ENCODE results near the gene PLEKHG5. TPM values are rescaled to one million over a fixed set of nuclear protein-coding genes. Genes with fewer than 3 reads are reported as not detected.

PLEKHG5 gene
- total and polyA plus RNA-seq, 9 donors: 7.6 to 14.5 (median 12.1) TPM

DNA sequence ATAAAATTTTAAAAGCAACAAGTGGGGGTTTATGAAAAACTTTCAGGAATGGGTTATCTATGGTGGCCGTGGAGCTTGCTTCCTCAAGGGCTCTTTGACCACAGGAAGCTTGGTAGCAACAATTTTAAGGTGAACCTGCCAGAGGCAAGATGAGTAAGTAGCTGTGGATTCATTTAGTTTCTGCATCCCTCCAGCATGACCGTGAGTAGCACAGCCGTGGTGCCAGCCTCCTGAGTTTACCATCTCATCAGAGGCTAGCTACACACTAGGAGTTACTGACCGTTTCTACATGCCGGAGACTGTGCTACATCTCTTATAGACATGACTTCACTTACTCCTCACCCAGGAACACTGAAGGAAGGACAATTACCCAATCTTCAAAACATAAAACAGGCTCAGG, 30.1 kb upstream of the PLEKHG5 start:
- DNase-seq: no peak
- Histone ChIP-seq H3K4me1 (ENCODE audit: control insufficient read depth, insufficient read depth, low read length) (peaks cover 19% of the 10 kb centered on the region), H3K27me3 (ENCODE audit: control insufficient read depth, insufficient read depth, low read length) (no peaks in the 10 kb centered on the region), H3K4me3 (ENCODE audit: low read length) (no peak overlapping the region), H3K36me3 (ENCODE audit: control insufficient read depth, insufficient read depth, low read length) (peaks cover 24% of the 10 kb centered on the region), H3K27ac (ENCODE audit: low read length) (no peak overlapping the region), H3K9me3 (replicated peaks; ENCODE audit: control insufficient read depth, low read depth, low read length) (no peaks in the 10 kb centered on the region)
- 77% methylated on average over 5 of the region's 5 CpGs for WGBS (ENCODE audit: insufficient coverage)

DNA sequence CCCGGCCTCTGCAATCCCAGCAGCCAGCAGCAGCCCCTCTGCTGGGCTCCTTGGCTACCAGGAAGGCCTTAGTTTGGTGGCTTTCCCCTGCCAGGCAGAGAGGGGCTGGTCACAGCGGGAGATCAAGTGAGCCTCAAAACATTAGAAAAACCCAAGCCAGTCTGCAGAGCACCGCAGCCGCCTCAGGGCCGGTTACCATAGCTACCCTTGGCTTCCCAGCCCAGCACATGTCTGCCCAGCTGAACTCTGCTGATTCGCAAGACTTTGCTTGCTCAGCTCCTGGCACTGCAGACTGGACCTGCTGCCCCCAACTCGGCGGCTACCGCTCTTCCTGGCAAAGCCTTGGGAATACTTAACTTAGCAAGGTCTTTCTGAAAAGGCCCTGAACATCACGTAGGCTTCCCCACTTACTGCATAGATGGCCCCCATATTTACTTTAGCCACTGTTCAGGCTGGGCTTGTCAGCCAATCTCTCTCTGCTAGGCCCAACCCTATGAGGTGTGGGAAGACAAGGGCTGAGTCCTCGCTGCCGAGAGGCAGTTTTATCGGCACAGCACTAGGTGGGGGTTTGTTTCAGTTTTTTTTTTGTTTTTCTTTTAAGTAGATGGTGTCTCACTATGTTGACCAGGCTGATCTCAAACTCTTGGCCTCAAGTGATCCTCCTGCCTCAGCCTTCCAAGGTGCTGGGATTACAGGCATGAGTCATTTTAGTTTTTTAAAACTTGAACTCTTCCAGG, 28.6 kb upstream of the PLEKHG5 start:
- no peaks in the 10 kb centered on the region for H3K27me3 ChIP-seq (ENCODE audit: control insufficient read depth, insufficient read depth, low read length)
- H3K36me3 ChIP-seq (ENCODE audit: control insufficient read depth, insufficient read depth, low read length): peaks cover 9% of the 10 kb centered on the region
- peaks cover 19% of the 10 kb centered on the region for H3K4me1 ChIP-seq (ENCODE audit: control insufficient read depth, insufficient read depth, low read length)
- WGBS (ENCODE audit: insufficient coverage): 12% methylated on average over 12 of the region's 13 CpGs
- peak; percentile 82 for DNase-seq
- peak overlapping the region; percentile 55 for H3K27ac ChIP-seq (ENCODE audit: low read length)
- no peaks in the 10 kb centered on the region for H3K9me3 ChIP-seq (replicated peaks; ENCODE audit: control insufficient read depth, low read depth, low read length)
- no peak overlapping the region for H3K4me3 ChIP-seq (ENCODE audit: low read length)

DNA sequence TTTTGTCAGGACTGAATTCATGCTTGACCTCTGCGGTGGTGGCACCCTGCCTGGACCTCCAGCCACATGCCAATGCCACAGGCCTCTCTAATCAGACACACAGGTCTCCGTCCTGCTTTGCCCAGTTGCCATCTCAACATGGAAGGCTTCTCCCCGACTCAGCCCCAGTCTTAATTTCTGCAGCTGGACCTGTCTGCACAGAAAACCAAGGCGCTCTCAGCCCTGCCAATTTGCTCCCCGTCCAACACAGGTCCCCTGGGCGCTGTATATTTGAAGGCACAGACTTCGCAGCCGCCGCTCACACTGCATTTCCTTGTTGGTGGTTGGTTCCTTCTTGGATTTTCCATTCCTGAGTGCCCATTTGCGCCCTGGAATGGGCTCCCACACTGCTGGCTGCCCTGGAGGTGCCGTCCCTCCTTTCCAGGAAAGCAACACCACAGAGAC, 28.0 kb upstream of the PLEKHG5 start:
- H3K27ac ChIP-seq (ENCODE audit: low read length): peak overlapping the region; percentile 55
- 14% methylated on average over 11 of the region's 11 CpGs for WGBS (ENCODE audit: insufficient coverage)
- H3K36me3 ChIP-seq (ENCODE audit: control insufficient read depth, insufficient read depth, low read length): peaks cover 7% of the 10 kb centered on the region
- H3K4me1 ChIP-seq (ENCODE audit: control insufficient read depth, insufficient read depth, low read length): peaks cover 19% of the 10 kb centered on the region
- H3K4me3 ChIP-seq (ENCODE audit: low read length): no peak overlapping the region
- no peaks in the 10 kb centered on the region for H3K9me3 ChIP-seq (replicated peaks; ENCODE audit: control insufficient read depth, low read depth, low read length)
- no peaks in the 10 kb centered on the region for H3K27me3 ChIP-seq (ENCODE audit: control insufficient read depth, insufficient read depth, low read length)
- peak; percentile 80 for DNase-seq

DNA sequence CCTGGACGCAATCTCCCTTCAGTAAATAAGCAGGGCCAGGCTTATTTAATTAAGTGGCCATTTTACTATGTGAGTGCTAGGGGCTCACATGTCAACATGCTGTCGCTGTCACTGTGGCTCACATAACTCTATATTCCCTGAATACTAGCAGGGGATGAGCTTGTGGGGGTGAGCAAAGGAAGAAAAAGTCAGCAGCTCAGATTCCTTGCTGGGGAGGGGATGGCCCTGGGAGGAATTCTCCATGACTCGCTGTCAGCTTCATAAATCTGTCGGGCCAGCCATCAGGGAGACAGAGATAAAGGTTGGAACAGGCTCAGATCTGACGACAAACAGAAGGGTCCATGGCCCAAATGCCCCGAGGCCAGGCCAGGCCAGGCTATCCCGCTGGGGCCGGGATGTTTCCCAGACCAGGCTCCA, 26.0 kb upstream of the PLEKHG5 start:
- no peak overlapping the region for H3K4me3 ChIP-seq (ENCODE audit: low read length)
- WGBS (ENCODE audit: insufficient coverage): 17% methylated on average over 4 of the region's 8 CpGs
- peak overlapping the region; percentile 3 for H3K27ac ChIP-seq (ENCODE audit: low read length)
- H3K4me1 ChIP-seq (ENCODE audit: control insufficient read depth, insufficient read depth, low read length): peaks cover 35% of the 10 kb centered on the region
- no peaks in the 10 kb centered on the region for H3K36me3 ChIP-seq (ENCODE audit: control insufficient read depth, insufficient read depth, low read length)
- H3K9me3 ChIP-seq (replicated peaks; ENCODE audit: control insufficient read depth, low read depth, low read length): no peaks in the 10 kb centered on the region
- no peaks in the 10 kb centered on the region for H3K27me3 ChIP-seq (ENCODE audit: control insufficient read depth, insufficient read depth, low read length)
- no peak for DNase-seq

DNA sequence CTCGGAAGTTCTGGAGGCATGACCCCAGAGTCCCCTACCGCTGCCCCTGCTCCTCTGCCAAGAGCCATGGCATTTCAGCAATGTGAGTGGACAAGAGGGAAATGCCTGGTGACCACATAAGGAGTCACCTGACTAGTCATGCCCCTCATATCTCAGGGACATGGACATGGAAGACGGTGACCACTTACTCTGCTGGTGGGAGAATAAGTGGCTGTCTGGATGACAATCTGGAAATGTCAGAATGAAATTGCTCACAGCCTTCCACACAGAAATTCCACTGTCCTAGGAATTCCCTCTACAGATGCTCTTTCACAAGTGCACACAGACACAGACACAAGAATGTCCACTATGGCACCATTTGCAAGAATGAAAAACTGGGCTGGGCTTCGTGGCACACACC, 24.3 kb upstream of the PLEKHG5 start:
- Histone ChIP-seq H3K9me3 (replicated peaks; ENCODE audit: control insufficient read depth, low read depth, low read length) (no peaks in the 10 kb centered on the region), H3K36me3 (ENCODE audit: control insufficient read depth, insufficient read depth, low read length) (no peaks in the 10 kb centered on the region), H3K27me3 (ENCODE audit: control insufficient read depth, insufficient read depth, low read length) (no peaks in the 10 kb centered on the region), H3K4me1 (ENCODE audit: control insufficient read depth, insufficient read depth, low read length) (peaks cover 49% of the 10 kb centered on the region), H3K4me3 (ENCODE audit: low read length) (no peak overlapping the region), H3K27ac (ENCODE audit: low read length) (no peak overlapping the region)
- no peak for DNase-seq
- WGBS (ENCODE audit: insufficient coverage): 67% methylated on average over 1 of the region's 4 CpGs

DNA sequence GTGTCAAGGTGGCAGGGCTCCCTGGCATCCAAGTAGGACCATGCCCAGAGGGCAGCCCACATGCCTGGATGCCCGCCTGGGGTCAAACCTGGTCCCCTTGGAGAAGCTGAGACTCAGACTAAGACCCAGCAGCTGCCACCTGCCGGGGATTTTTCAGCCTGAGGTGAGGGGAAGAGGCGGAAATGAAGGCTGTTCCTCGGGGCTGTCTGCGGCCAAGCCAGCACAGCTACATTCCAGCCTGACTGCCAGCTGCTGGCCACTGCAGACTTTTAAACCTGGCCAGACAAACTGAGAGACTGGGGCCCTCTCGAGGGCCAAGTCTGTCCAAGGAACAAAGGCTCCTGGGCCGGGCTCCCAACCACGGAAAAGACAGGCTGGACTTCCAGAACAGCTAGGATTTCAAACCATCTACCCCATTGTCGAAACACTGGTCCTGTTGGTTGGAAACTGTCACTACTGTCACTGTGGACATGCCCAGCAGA, 21.9 kb upstream of the PLEKHG5 start:
- H3K27ac ChIP-seq (ENCODE audit: low read length): no peak overlapping the region
- WGBS (ENCODE audit: insufficient coverage): 48% methylated on average over 9 of the region's 9 CpGs
- no peak for DNase-seq

DNA sequence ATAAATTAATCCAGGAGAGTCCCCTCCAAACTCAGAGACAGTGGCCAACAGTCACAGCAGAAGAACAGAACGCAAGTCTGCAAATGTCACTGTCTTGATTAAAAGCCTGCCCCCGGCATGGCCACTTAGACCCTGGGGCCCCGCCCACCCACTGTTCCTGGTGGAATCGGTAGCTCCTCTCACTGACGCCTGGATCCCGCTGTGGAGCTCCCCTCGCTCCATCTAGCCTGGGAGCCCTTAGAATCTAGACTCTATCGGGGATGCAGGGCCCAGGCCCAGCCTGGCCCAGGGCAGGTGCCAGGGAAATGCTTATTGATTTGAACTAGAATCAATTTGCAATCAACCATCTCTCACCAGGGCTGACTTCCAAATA, 21.4 kb upstream of the PLEKHG5 start:
- WGBS (ENCODE audit: insufficient coverage): 64% methylated on average over 5 of the region's 8 CpGs
- Histone ChIP-seq H3K27ac (ENCODE audit: low read length) (peak overlapping the region; percentile 69), H3K27me3 (ENCODE audit: control insufficient read depth, insufficient read depth, low read length) (no peaks in the 10 kb centered on the region), H3K9me3 (replicated peaks; ENCODE audit: control insufficient read depth, low read depth, low read length) (no peaks in the 10 kb centered on the region), H3K36me3 (ENCODE audit: control insufficient read depth, insufficient read depth, low read length) (no peaks in the 10 kb centered on the region), H3K4me3 (ENCODE audit: low read length) (no peak overlapping the region), H3K4me1 (ENCODE audit: control insufficient read depth, insufficient read depth, low read length) (peaks cover 60% of the 10 kb centered on the region)
- DNase-seq: no peak

More for the DNA sequence above, 21.9 kb upstream of the PLEKHG5 start:
- Histone ChIP-seq H3K4me1 (ENCODE audit: control insufficient read depth, insufficient read depth, low read length) (peaks cover 56% of the 10 kb centered on the region), H3K36me3 (ENCODE audit: control insufficient read depth, insufficient read depth, low read length) (no peaks in the 10 kb centered on the region), H3K9me3 (replicated peaks; ENCODE audit: control insufficient read depth, low read depth, low read length) (no peaks in the 10 kb centered on the region), H3K27me3 (ENCODE audit: control insufficient read depth, insufficient read depth, low read length) (no peaks in the 10 kb centered on the region), H3K4me3 (ENCODE audit: low read length) (no peak overlapping the region)

DNA sequence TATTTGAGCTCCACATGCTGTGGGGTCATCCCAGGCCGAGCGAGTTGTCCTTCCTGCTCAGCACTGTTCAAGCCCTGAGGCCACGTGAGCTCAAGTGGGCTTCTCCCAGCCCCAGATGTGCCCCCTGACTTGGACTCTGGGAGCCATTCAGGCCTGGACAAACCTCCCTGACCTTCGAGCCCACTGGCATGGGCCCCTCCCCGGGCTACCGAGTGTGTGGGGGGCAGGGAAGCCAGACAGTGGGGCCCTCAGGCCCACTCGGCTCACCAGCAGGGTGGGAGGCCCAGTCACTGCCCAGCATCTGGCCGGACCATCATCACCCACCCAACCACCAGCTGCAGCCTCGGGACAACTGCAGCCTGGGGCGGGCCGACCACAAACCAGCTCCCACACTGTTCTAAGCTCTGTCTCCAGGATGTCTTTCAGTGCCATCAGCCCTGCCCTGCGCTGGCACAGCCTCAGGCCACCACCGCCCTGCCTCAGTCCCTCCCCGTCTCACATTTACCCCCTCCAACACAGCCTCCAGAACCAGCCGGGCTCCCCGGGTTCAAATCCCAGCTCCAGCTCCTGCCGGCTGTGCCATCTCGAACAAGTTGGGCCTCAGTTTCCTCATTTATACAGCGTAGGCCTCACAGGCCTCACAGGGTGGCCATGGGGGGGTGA, 20.9 kb upstream of the PLEKHG5 start:
- H3K4me3 ChIP-seq (ENCODE audit: low read length): no peak overlapping the region
- H3K27ac ChIP-seq (ENCODE audit: low read length): peak overlapping the region; percentile 71
- DNase-seq: no peak
- no peaks in the 10 kb centered on the region for H3K27me3 ChIP-seq (ENCODE audit: control insufficient read depth, insufficient read depth, low read length)
- H3K4me1 ChIP-seq (ENCODE audit: control insufficient read depth, insufficient read depth, low read length): peaks cover 66% of the 10 kb centered on the region
- WGBS (ENCODE audit: insufficient coverage): 74% methylated on average over 10 of the region's 19 CpGs
- H3K36me3 ChIP-seq (ENCODE audit: control insufficient read depth, insufficient read depth, low read length): no peaks in the 10 kb centered on the region
- H3K9me3 ChIP-seq (replicated peaks; ENCODE audit: control insufficient read depth, low read depth, low read length): no peaks in the 10 kb centered on the region

DNA sequence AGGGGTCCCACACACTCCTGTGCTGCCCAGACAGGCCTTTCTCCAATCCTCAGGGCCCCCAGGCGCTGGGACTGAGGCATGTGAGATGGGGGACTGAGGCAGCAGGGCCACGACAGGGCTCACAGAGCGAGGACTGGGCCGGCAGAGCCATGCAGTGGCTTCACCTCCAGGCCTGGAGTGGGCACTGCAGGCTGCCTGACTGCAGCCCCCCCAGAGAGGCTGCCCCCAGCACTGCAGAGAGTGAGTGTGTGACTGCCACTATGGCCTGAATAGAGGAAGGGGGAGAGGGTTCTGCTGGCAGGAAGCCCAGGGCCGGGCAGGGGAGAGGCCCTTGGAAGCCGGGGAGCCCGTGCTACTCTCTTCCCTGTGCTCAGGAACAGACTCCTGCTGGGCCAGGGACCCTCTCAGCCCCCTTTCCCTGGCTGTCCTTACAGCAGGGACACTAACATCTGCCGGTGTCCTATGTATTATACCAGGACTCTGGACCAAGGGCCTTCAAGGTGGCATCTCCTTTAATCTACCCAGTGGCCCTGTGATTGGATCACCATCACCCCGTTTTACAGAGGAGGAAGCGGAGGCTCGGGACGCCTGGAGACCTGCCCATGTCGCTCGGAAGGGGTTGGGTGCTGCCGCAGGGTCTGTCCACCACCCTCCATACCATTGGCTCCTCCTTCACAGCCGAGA, 20.2 kb upstream of the PLEKHG5 start:
- no peaks in the 10 kb centered on the region for H3K9me3 ChIP-seq (replicated peaks; ENCODE audit: control insufficient read depth, low read depth, low read length)
- peaks cover 72% of the 10 kb centered on the region for H3K4me1 ChIP-seq (ENCODE audit: control insufficient read depth, insufficient read depth, low read length)
- no peaks in the 10 kb centered on the region for H3K36me3 ChIP-seq (ENCODE audit: control insufficient read depth, insufficient read depth, low read length)
- no peak for DNase-seq
- H3K4me3 ChIP-seq (ENCODE audit: low read length): no peak overlapping the region
- H3K27me3 ChIP-seq (ENCODE audit: control insufficient read depth, insufficient read depth, low read length): no peaks in the 10 kb centered on the region
- H3K27ac ChIP-seq (ENCODE audit: low read length): peak overlapping the region; percentile 71
- 49% methylated on average over 9 of the region's 16 CpGs for WGBS (ENCODE audit: insufficient coverage)

DNA sequence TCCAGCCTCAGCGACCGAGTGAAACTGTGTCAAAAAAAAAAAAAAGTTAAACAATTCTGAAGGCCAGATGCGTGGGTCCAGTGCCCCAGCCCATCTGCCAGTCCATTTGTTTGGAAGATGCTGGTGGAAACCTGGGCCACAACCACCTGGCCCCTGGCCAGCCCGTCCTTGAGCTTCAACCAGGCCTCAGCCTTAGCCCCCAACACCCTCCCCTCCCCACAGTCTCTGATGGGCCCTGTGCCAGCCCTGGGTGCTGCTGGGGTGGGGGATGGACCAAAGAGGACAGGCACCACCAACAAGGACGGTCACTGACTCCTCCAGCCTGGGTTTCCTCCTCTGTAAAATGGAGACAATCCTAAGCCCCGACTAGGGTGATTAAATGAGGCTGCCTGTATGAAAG, 19.6 kb upstream of the PLEKHG5 start:
- Histone ChIP-seq H3K27me3 (ENCODE audit: control insufficient read depth, insufficient read depth, low read length) (no peaks in the 10 kb centered on the region), H3K4me3 (ENCODE audit: low read length) (no peak overlapping the region), H3K9me3 (replicated peaks; ENCODE audit: control insufficient read depth, low read depth, low read length) (no peaks in the 10 kb centered on the region), H3K27ac (ENCODE audit: low read length) (peak overlapping the region; percentile 7), H3K36me3 (ENCODE audit: control insufficient read depth, insufficient read depth, low read length) (no peaks in the 10 kb centered on the region), H3K4me1 (ENCODE audit: control insufficient read depth, insufficient read depth, low read length) (peaks cover 79% of the 10 kb centered on the region)
- 66% methylated on average over 5 of the region's 6 CpGs for WGBS (ENCODE audit: insufficient coverage)
- DNase-seq: no peak
